ENCODE data around the gene EML2.
A peak's percentile ranks its signal among the peaks of the same experiment; 100 is the strongest.

Gene EML2

GRCh38 chr19:45598267-45599001, 40.8 kb downstream of the EML2 start:
- Histone ChIP-seq H3K79me2 (ENCODE audit: control insufficient read depth, insufficient read depth, low read length, unreplicated experiment) (no peaks in the 10 kb centered on the region), H3K4me3 (ENCODE audit: low read depth, low read length) (peak overlapping the region; percentile 39), H3K27ac (ENCODE audit: low read depth, low read length) (no peak overlapping the region), H2AFZ (ENCODE audit: low read length, unreplicated experiment) (peak overlapping the region; percentile 32), H3K36me3 (ENCODE audit: insufficient read depth, low read length) (no peaks in the 10 kb centered on the region), H3K4me1 (ENCODE audit: control insufficient read depth, insufficient read depth, low read length, unreplicated experiment) (peaks cover 20% of the 10 kb centered on the region), H3K27me3 (ENCODE audit: insufficient read depth, low read length) (peaks cover 21% of the 10 kb centered on the region)

- Histone ChIP-seq H2AFZ (ENCODE audit: low read length, unreplicated experiment) (no peak overlapping the region), H3K36me3 (ENCODE audit: insufficient read depth, low read length) (no peaks in the 10 kb centered on the region), H3K4me1 (ENCODE audit: control insufficient read depth, insufficient read depth, low read length, unreplicated experiment) (peaks cover 21% of the 10 kb centered on the region), H3K79me2 (ENCODE audit: control insufficient read depth, insufficient read depth, low read length, unreplicated experiment) (no peaks in the 10 kb centered on the region), H3K27me3 (ENCODE audit: insufficient read depth, low read length) (peaks cover 21% of the 10 kb centered on the region), H3K4me3 (ENCODE audit: low read depth, low read length) (peak overlapping the region; percentile 39; the same call in 1 of the 2 replicates), H3K27ac (ENCODE audit: low read depth, low read length) (no peak overlapping the region)
Observed at GRCh38 chr19:45597425-45598111, 41.6 kb downstream of the EML2 start.

- peaks cover 4% of the 10 kb centered on the region; the same call in 1 of the 2 replicates for H3K27me3 ChIP-seq (ENCODE audit: insufficient read depth, low read length)
- no peak overlapping the region for H3K27ac ChIP-seq (ENCODE audit: low read depth, low read length)
- no peak overlapping the region for H2AFZ ChIP-seq (ENCODE audit: low read length, unreplicated experiment)
- H3K79me2 ChIP-seq (ENCODE audit: control insufficient read depth, insufficient read depth, low read length, unreplicated experiment), result no peaks in the 10 kb centered on the region
- no peaks in the 10 kb centered on the region for H3K36me3 ChIP-seq (ENCODE audit: insufficient read depth, low read length)
- H3K4me1 ChIP-seq (ENCODE audit: control insufficient read depth, insufficient read depth, low read length, unreplicated experiment), result peaks cover 28% of the 10 kb centered on the region
- no peak overlapping the region for H3K4me3 ChIP-seq (ENCODE audit: low read depth, low read length)
Observed at GRCh38 chr19:45595814-45596213, 43.4 kb downstream of the EML2 start.

- H3K27ac ChIP-seq (ENCODE audit: low read depth, low read length), result no peak overlapping the region
- no peaks in the 10 kb centered on the region for H3K36me3 ChIP-seq (ENCODE audit: insufficient read depth, low read length)
- H2AFZ ChIP-seq (ENCODE audit: low read length, unreplicated experiment), result no peak overlapping the region
- no peaks in the 10 kb centered on the region for H3K79me2 ChIP-seq (ENCODE audit: control insufficient read depth, insufficient read depth, low read length, unreplicated experiment)
- H3K27me3 ChIP-seq (ENCODE audit: insufficient read depth, low read length), result no peaks in the 10 kb centered on the region
- no peak overlapping the region for H3K4me3 ChIP-seq (ENCODE audit: low read depth, low read length)
- H3K4me1 ChIP-seq (ENCODE audit: control insufficient read depth, insufficient read depth, low read length, unreplicated experiment), result peaks cover 22% of the 10 kb centered on the region
Observed at GRCh38 chr19:45593520-45593919, 45.7 kb downstream of the EML2 start.

GRCh38 chr19:45592366-45592765, 46.8 kb downstream of the EML2 start:
- Histone ChIP-seq H3K79me2 (ENCODE audit: control insufficient read depth, insufficient read depth, low read length, unreplicated experiment) (no peaks in the 10 kb centered on the region), H3K4me3 (ENCODE audit: low read depth, low read length) (no peak overlapping the region), H3K27me3 (ENCODE audit: insufficient read depth, low read length) (no peaks in the 10 kb centered on the region), H3K4me1 (ENCODE audit: control insufficient read depth, insufficient read depth, low read length, unreplicated experiment) (peaks cover 15% of the 10 kb centered on the region), H3K36me3 (ENCODE audit: insufficient read depth, low read length) (no peaks in the 10 kb centered on the region), H2AFZ (ENCODE audit: low read length, unreplicated experiment) (no peak overlapping the region), H3K27ac (ENCODE audit: low read depth, low read length) (no peak overlapping the region)

GRCh38 chr19:45591638-45592005, 47.6 kb downstream of the EML2 start:
- Histone ChIP-seq H2AFZ (ENCODE audit: low read length, unreplicated experiment) (no peak overlapping the region), H3K4me3 (ENCODE audit: low read depth, low read length) (no peak overlapping the region), H3K79me2 (ENCODE audit: control insufficient read depth, insufficient read depth, low read length, unreplicated experiment) (no peaks in the 10 kb centered on the region), H3K27ac (ENCODE audit: low read depth, low read length) (no peak overlapping the region), H3K4me1 (ENCODE audit: control insufficient read depth, insufficient read depth, low read length, unreplicated experiment) (peaks cover 13% of the 10 kb centered on the region), H3K27me3 (ENCODE audit: insufficient read depth, low read length) (no peaks in the 10 kb centered on the region), H3K36me3 (ENCODE audit: insufficient read depth, low read length) (no peaks in the 10 kb centered on the region)

GRCh38 chr19:45591004-45591637, 48.1 kb downstream of the EML2 start:
- Histone ChIP-seq H3K4me3 (ENCODE audit: low read depth, low read length) (no peak overlapping the region), H3K79me2 (ENCODE audit: control insufficient read depth, insufficient read depth, low read length, unreplicated experiment) (no peaks in the 10 kb centered on the region), H3K36me3 (ENCODE audit: insufficient read depth, low read length) (no peaks in the 10 kb centered on the region), H3K4me1 (ENCODE audit: control insufficient read depth, insufficient read depth, low read length, unreplicated experiment) (peaks cover 13% of the 10 kb centered on the region), H2AFZ (ENCODE audit: low read length, unreplicated experiment) (no peak overlapping the region), H3K27ac (ENCODE audit: low read depth, low read length) (no peak overlapping the region), H3K27me3 (ENCODE audit: insufficient read depth, low read length) (no peaks in the 10 kb centered on the region)

- Histone ChIP-seq H3K36me3 (ENCODE audit: insufficient read depth, low read length) (no peaks in the 10 kb centered on the region), H3K4me1 (ENCODE audit: control insufficient read depth, insufficient read depth, low read length, unreplicated experiment) (peaks cover 13% of the 10 kb centered on the region), H3K27me3 (ENCODE audit: insufficient read depth, low read length) (no peaks in the 10 kb centered on the region), H3K79me2 (ENCODE audit: control insufficient read depth, insufficient read depth, low read length, unreplicated experiment) (no peaks in the 10 kb centered on the region), H3K4me3 (ENCODE audit: low read depth, low read length) (no peak overlapping the region), H2AFZ (ENCODE audit: low read length, unreplicated experiment) (no peak overlapping the region), H3K27ac (ENCODE audit: low read depth, low read length) (no peak overlapping the region)
Observed at GRCh38 chr19:45590300-45591003, 48.7 kb downstream of the EML2 start.

- Histone ChIP-seq H3K36me3 (ENCODE audit: insufficient read depth, low read length) (no peaks in the 10 kb centered on the region), H3K79me2 (ENCODE audit: control insufficient read depth, insufficient read depth, low read length, unreplicated experiment) (no peaks in the 10 kb centered on the region), H3K4me3 (ENCODE audit: low read depth, low read length) (no peak overlapping the region), H3K27me3 (ENCODE audit: insufficient read depth, low read length) (no peaks in the 10 kb centered on the region), H2AFZ (ENCODE audit: low read length, unreplicated experiment) (no peak overlapping the region), H3K4me1 (ENCODE audit: control insufficient read depth, insufficient read depth, low read length, unreplicated experiment) (peaks cover 13% of the 10 kb centered on the region), H3K27ac (ENCODE audit: low read depth, low read length) (no peak overlapping the region)
Observed at GRCh38 chr19:45589768-45590167, 49.4 kb downstream of the EML2 start.

- no peaks in the 10 kb centered on the region for H3K36me3 ChIP-seq (ENCODE audit: insufficient read depth, low read length)
- H3K4me3 ChIP-seq (ENCODE audit: low read depth, low read length), result no peak overlapping the region
- H3K27me3 ChIP-seq (ENCODE audit: insufficient read depth, low read length), result no peaks in the 10 kb centered on the region
- peaks cover 1% of the 10 kb centered on the region for H3K79me2 ChIP-seq (ENCODE audit: control insufficient read depth, insufficient read depth, low read length, unreplicated experiment)
- peak overlapping the region; percentile 38 for H2AFZ ChIP-seq (ENCODE audit: low read length, unreplicated experiment)
- H3K27ac ChIP-seq (ENCODE audit: low read depth, low read length), result peak overlapping the region; percentile 34; the same call in 1 of the 2 replicates
- peaks cover 13% of the 10 kb centered on the region for H3K4me1 ChIP-seq (ENCODE audit: control insufficient read depth, insufficient read depth, low read length, unreplicated experiment)
Observed at GRCh38 chr19:45587873-45588272, 51.3 kb downstream of the EML2 start.

Data from ACC112 (cell line).